Ishikawa (cell line): ENCODE results near the gene ARHGAP26.

ENCODE experiments used
- CEBPB ChIP-seq: IDR thresholded peaks from 2 replicates; pipeline ENCODE4 v1.6.1; 2012
- CREB1 ChIP-seq: IDR thresholded peaks from 2 replicates; pipeline ENCODE4 v1.6.1; 2012; ENCODE audit warnings: low read depth
- EGR1 ChIP-seq: IDR thresholded peaks from 2 replicates; pipeline ENCODE4 v1.6.1; 2012
- EP300 ChIP-seq: IDR thresholded peaks from 2 replicates; pipeline ENCODE4 v1.6.1; 2012; ENCODE audit warnings: borderline replicate concordance
- FOXM1 ChIP-seq: IDR thresholded peaks from 2 replicates; pipeline ENCODE4 v1.6.1; 2012; ENCODE audit warnings: low read depth, borderline replicate concordance
- NFIC ChIP-seq: IDR thresholded peaks from 2 replicates; pipeline ENCODE4 v1.6.1; 2012
- RAD21 ChIP-seq: IDR thresholded peaks from 2 replicates; pipeline ENCODE4 v1.6.1; 2012; ENCODE audit warnings: low read depth
- TAF1 ChIP-seq: IDR thresholded peaks from 2 replicates; pipeline ENCODE4 v1.6.1; 2012; ENCODE audit warnings: low read depth, mild to moderate bottlenecking
- TCF12 ChIP-seq: IDR thresholded peaks from 2 replicates; pipeline ENCODE4 v1.6.1; 2012; ENCODE audit warnings: low read depth
- TEAD4 ChIP-seq: IDR thresholded peaks from 2 replicates; pipeline ENCODE4 v1.6.1; 2012
- YY1 ChIP-seq: IDR thresholded peaks from 2 replicates; pipeline ENCODE4 v1.6.1; 2012; ENCODE audit warnings: low read depth
- ZBTB7A ChIP-seq: IDR thresholded peaks from 2 replicates; pipeline ENCODE4 v1.6.1; 2012; ENCODE audit warnings: low read depth
- TF ChIP-seq, protein P1 (sequence below): IDR thresholded peaks from 2 replicates; pipeline ENCODE4 v1.6.1; 2012; ENCODE audit warnings: low read depth, mild to moderate bottlenecking
- TF ChIP-seq, protein P2 (sequence below): IDR thresholded peaks from 2 replicates; pipeline ENCODE4 v1.6.1; 2012
- TF ChIP-seq, protein P3 (sequence below): IDR thresholded peaks from 2 replicates; pipeline ENCODE4 v1.6.1; 2012

The ARHGAP26 gene

DNA sequence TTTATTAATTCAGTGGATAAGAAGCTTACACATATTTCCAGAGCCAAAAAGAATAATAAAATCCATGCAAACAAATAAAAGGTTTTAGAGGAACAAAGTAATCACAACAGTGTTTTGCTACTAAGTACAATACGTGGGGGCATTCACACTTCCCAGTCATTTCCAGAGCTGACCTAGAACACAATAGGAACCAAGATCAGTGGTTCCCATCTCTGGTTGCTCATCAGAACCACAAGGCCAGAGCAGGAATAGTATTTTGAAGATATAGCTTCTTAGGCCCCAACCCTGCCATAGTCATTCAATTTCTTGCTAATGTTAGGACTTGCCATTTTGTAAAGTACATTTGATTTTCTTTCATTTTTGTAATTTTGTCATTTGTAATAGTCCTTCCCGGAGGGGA is 417.9 kb downstream of the ARHGAP26 start:
- no peak for TF ChIP-seq TAF1
- TF ChIP-seq YY1: no peak
- no peak for TF ChIP-seq FOXM1
- no peak for TF ChIP-seq NFIC
- TF ChIP-seq TCF12: no peak
- no peak for TF ChIP-seq TEAD4
- TF ChIP-seq, protein P1, sequence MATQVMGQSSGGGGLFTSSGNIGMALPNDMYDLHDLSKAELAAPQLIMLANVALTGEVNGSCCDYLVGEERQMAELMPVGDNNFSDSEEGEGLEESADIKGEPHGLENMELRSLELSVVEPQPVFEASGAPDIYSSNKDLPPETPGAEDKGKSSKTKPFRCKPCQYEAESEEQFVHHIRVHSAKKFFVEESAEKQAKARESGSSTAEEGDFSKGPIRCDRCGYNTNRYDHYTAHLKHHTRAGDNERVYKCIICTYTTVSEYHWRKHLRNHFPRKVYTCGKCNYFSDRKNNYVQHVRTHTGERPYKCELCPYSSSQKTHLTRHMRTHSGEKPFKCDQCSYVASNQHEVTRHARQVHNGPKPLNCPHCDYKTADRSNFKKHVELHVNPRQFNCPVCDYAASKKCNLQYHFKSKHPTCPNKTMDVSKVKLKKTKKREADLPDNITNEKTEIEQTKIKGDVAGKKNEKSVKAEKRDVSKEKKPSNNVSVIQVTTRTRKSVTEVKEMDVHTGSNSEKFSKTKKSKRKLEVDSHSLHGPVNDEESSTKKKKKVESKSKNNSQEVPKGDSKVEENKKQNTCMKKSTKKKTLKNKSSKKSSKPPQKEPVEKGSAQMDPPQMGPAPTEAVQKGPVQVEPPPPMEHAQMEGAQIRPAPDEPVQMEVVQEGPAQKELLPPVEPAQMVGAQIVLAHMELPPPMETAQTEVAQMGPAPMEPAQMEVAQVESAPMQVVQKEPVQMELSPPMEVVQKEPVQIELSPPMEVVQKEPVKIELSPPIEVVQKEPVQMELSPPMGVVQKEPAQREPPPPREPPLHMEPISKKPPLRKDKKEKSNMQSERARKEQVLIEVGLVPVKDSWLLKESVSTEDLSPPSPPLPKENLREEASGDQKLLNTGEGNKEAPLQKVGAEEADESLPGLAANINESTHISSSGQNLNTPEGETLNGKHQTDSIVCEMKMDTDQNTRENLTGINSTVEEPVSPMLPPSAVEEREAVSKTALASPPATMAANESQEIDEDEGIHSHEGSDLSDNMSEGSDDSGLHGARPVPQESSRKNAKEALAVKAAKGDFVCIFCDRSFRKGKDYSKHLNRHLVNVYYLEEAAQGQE: no peak
- no peak for TF ChIP-seq RAD21
- no peak for TF ChIP-seq EGR1
- TF ChIP-seq, protein P2, sequence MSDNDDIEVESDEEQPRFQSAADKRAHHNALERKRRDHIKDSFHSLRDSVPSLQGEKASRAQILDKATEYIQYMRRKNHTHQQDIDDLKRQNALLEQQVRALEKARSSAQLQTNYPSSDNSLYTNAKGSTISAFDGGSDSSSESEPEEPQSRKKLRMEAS: no peak
- TF ChIP-seq, protein P3, sequence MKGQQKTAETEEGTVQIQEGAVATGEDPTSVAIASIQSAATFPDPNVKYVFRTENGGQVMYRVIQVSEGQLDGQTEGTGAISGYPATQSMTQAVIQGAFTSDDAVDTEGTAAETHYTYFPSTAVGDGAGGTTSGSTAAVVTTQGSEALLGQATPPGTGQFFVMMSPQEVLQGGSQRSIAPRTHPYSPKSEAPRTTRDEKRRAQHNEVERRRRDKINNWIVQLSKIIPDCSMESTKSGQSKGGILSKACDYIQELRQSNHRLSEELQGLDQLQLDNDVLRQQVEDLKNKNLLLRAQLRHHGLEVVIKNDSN: no peak
- TF ChIP-seq CEBPB: no peak
- TF ChIP-seq EP300: no peak
- TF ChIP-seq CREB1: no peak
- no peak for TF ChIP-seq ZBTB7A

DNA sequence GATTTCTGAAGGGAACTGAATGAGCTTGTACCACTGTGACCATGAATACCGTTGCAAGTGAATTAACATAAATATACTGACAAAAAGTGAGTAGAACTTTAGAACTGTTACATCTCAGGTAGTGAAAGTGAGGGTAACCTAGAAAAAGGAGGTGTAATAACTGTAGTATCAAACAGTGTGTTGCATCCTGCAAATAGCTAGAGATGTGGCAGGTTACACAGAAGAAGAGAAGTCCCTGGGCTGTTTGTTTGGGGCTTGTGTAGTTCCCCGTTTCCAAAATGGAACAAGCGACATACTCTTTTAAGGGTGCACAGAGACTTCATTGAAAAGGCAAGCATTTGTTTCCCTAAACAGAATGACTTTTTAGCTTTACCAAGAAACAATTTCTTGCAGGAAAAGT is 418.5 kb downstream of the ARHGAP26 start:
- TF ChIP-seq CEBPB (no peak), CREB1 (no peak), NFIC (no peak), RAD21 (no peak), ZBTB7A (no peak), TEAD4 (no peak), TCF12 (no peak), EP300 (no peak), EGR1 (no peak), FOXM1 (no peak), TAF1 (no peak), YY1 (no peak)
- TF ChIP-seq, protein P3: no peak
- TF ChIP-seq, protein P1: no peak
- TF ChIP-seq, protein P2: no peak

DNA sequence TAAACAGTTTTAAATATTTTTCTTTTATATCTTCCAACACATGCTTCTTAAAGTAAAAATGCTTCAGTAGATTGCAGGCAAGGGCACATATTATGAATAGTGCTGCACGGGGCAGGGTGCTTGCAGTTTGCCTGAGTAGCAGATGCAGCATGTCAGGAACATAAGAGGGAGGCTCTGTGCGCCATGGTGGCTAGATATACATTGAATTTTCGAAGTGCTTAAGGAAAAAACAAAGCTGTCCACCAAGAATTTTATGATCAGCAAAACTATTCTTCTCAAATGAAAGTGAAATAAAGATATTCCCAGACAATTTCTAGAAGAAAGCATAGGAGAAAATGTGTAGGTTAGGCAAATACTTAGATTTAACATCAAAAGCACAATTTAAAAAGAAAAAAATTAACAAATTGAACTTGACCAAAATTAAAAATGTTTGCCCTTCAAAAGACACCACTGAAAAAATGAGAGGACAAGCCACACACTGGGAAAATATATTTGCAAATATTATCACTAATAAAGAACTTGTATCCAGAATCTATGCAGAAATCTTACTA is 420.2 kb downstream of the ARHGAP26 start:
- no peak for TF ChIP-seq FOXM1

DNA sequence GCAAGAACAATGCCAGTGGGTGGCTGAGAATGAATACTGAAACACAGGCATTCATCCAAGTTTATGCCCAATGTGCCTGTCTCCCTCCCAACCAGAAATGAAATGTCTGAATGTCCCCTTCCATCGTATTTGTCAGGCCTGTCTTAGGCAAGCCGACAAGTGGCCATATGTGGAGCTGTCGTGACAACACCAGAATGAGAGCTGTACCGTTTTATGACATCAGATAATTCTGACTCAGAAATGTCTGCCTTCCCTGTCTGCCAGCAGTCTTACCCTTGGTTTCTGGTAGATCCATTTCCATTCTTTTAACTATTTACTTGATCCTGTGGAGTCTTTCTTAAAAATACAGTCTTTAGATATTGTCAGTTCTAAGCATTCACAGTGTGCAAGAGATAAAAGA is 421.5 kb downstream of the ARHGAP26 start:
- TF ChIP-seq TAF1 (no peak), EP300 (no peak), TCF12 (no peak), FOXM1 (no peak)

DNA sequence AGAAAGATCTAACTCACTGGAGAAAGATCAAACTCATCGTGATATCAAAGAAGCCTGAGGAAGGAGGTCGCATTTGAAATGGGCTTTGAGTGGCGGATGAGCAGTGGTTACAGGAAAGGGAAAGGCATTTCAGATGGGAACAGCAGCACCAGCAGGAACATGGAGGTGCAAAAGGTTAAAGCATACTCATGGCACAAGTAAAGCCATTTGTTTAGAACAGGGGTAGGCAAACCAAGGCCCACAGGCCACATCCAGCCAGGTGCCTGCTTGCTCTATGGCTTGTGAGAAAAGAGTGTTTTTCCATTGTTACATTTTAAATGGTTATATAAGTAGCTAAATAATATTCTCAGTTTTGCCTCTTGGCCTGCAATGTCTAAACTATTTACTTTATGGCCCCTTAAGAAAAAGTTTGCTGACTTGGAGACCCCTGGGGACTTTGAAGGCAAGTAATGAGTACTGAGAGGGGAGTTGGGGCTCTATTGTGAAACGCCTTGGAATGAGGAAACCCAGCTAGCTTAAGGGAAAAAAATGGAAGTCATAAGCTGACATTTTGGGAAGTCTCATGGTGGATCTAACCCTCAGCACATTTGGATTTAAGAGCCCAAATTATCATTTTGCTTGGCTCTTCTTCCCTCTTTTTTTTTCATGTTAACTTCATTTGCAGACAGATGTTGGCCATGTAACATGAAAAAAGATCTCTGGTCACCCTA is 422.2 kb downstream of the ARHGAP26 start:
- TF ChIP-seq, protein P3: no peak
- TF ChIP-seq, protein P1: no peak
- no peak for TF ChIP-seq TCF12
- TF ChIP-seq EP300: no peak
- no peak for TF ChIP-seq YY1
- no peak for TF ChIP-seq ZBTB7A
- TF ChIP-seq RAD21: no peak
- no peak for TF ChIP-seq EGR1
- TF ChIP-seq FOXM1: no peak
- TF ChIP-seq CREB1: no peak
- TF ChIP-seq CEBPB: no peak
- no peak for TF ChIP-seq TEAD4
- TF ChIP-seq, protein P2: no peak
- no peak for TF ChIP-seq TAF1
- no peak for TF ChIP-seq NFIC
